Stimulated activated CD4-positive, alpha-beta T cell treated with anti-CD3 and anti-CD28 coated beads, Interleukin-12 subunit alpha, Interleukin-12 subunit beta, amount 100 ng/mL, for 4 hours (primary cell): ENCODE data around the gene MYBPC3.

Experiments used
- DNase-seq: peaks from one replicate; pipeline ENCODE4 v3.0.0-alpha.2; 2020

The MYBPC3 gene

GRCh38 chr11:47383071-47383470 lies 30.6 kb upstream of the MYBPC3 start:
- DNase-seq, result no peak

- no peak for DNase-seq
Measured at GRCh38 chr11:47380078-47380477, 27.6 kb upstream of the MYBPC3 start.

- DNase-seq, result no peak
Measured at GRCh38 chr11:47379317-47379716, 26.8 kb upstream of the MYBPC3 start.

GRCh38 chr11:47378836-47379170 lies 26.3 kb upstream of the MYBPC3 start:
- no peak for DNase-seq

GRCh38 chr11:47378010-47378835 lies 25.7 kb upstream of the MYBPC3 start, which contains the start of gene SPI1:
TSS of gene SPI1 (minus strand) at chr11:47378547. CDS start at chr11:47378353, 194 bp downstream.
- no peak for DNase-seq

- DNase-seq, result no peak
Measured at GRCh38 chr11:47377571-47378009, 25.1 kb upstream of the MYBPC3 start.

GRCh38 chr11:47376525-47377371 lies 24.2 kb upstream of the MYBPC3 start:
- no peak for DNase-seq

- no peak for DNase-seq
Measured at GRCh38 chr11:47376107-47376524, 23.6 kb upstream of the MYBPC3 start.

GRCh38 chr11:47375546-47376085 lies 23.1 kb upstream of the MYBPC3 start:
- no peak for DNase-seq

GRCh38 chr11:47375020-47375419 lies 22.5 kb upstream of the MYBPC3 start:
- DNase-seq, result no peak

- DNase-seq, result no peak
Measured at GRCh38 chr11:47374720-47375019, 22.2 kb upstream of the MYBPC3 start.

GRCh38 chr11:47373876-47374719 lies 21.6 kb upstream of the MYBPC3 start:
- peak; percentile 88 for DNase-seq

GRCh38 chr11:47372422-47372821 lies 19.9 kb upstream of the MYBPC3 start:
- no peak for DNase-seq

- DNase-seq, result no peak
Measured at GRCh38 chr11:47369676-47370075, 17.2 kb upstream of the MYBPC3 start.

- no peak for DNase-seq
Measured at GRCh38 chr11:47366020-47366490, 13.6 kb upstream of the MYBPC3 start.

GRCh38 chr11:47361419-47361818 lies 8.9 kb upstream of the MYBPC3 start:
- no peak for DNase-seq

GRCh38 chr11:47360341-47360740 lies 7.8 kb upstream of the MYBPC3 start:
- no peak for DNase-seq

- no peak for DNase-seq
Measured at GRCh38 chr11:47359586-47359985, 7.1 kb upstream of the MYBPC3 start.

GRCh38 chr11:47359162-47359561 lies 6.7 kb upstream of the MYBPC3 start:
- no peak for DNase-seq

GRCh38 chr11:47358731-47359051 lies 6.2 kb upstream of the MYBPC3 start:
- no peak for DNase-seq

GRCh38 chr11:47357985-47358730 lies 5.7 kb upstream of the MYBPC3 start:
- DNase-seq, result no peak

- DNase-seq, result no peak
Measured at GRCh38 chr11:47356998-47357329, 4.5 kb upstream of the MYBPC3 start.
